ENCODE data around the gene ANKRD28.

The ANKRD28 gene

GRCh38 chr3:15801298-15801697, 3.5 kb upstream of the ANKRD28 start:
- DNase-seq (ENCODE audit: extremely low read depth, insufficient read length): no peak
- Histone ChIP-seq H3K27me3 (replicated peaks; ENCODE audit: control insufficient read depth, insufficient read depth, low read length) (no peaks in the 10 kb centered on the region), H3K36me3 (ENCODE audit: control insufficient read depth, insufficient read depth, low read length) (no peaks in the 10 kb centered on the region), H3K4me3 (replicated peaks; ENCODE audit: low read depth, low read length) (no peak overlapping the region)
- TF ChIP-seq CTCF (IDR thresholded peaks at IDR 0.05; ENCODE audit: insufficient read depth, low read length, poor library complexity, severe bottlenecking): no peak

DNA sequence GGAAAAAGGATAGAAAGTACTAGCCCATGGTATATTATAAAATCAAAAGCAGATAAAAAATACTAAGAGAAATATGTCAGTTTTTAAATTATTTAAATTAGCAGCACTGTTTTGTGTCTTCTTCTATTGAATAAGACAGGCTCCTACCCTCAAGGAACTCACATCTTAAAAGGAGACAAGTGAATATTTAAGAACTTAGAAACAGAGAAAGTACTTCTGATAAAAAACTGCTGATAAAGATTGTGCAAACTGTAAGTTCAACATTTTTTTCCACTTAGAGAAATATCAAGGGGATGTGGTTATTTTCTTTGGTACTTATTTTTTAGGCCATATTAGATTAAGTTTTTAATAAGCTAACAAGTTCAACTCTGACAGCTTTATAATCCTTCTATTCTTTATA, 3.0 kb upstream of the ANKRD28 start:
- no peak overlapping the region for H3K4me3 ChIP-seq (replicated peaks; ENCODE audit: low read depth, low read length)
- no peak for DNase-seq (ENCODE audit: extremely low read depth, insufficient read length)
- H3K27me3 ChIP-seq (replicated peaks; ENCODE audit: control insufficient read depth, insufficient read depth, low read length): no peaks in the 10 kb centered on the region
- no peaks in the 10 kb centered on the region for H3K36me3 ChIP-seq (ENCODE audit: control insufficient read depth, insufficient read depth, low read length)
- TF ChIP-seq CTCF (IDR thresholded peaks at IDR 0.05; ENCODE audit: insufficient read depth, low read length, poor library complexity, severe bottlenecking): no peak

DNA sequence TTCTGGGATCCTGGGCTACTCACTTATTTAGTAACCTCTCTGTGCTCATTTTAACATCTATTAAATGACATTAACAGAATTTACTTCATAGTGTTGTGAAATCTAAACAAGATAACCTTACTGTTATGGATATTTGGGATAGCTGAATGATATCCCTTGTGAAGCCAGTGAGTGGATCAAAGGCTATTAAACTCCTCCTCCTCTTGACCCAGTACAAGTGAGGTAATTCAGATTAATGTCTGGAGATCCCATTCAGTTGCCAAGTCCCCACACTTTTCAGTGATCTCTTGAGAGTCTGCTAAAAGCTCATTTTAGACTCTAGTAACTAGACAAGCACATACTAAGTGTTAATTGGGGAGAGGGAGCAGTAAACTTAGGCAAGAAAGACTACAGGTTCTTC, 2.5 kb upstream of the ANKRD28 start:
- Histone ChIP-seq H3K27me3 (replicated peaks; ENCODE audit: control insufficient read depth, insufficient read depth, low read length) (no peaks in the 10 kb centered on the region), H3K36me3 (ENCODE audit: control insufficient read depth, insufficient read depth, low read length) (no peaks in the 10 kb centered on the region), H3K4me3 (replicated peaks; ENCODE audit: low read depth, low read length) (no peak overlapping the region)
- TF ChIP-seq CTCF (IDR thresholded peaks at IDR 0.05; ENCODE audit: insufficient read depth, low read length, poor library complexity, severe bottlenecking): no peak
- DNase-seq (ENCODE audit: extremely low read depth, insufficient read length): no peak

DNA sequence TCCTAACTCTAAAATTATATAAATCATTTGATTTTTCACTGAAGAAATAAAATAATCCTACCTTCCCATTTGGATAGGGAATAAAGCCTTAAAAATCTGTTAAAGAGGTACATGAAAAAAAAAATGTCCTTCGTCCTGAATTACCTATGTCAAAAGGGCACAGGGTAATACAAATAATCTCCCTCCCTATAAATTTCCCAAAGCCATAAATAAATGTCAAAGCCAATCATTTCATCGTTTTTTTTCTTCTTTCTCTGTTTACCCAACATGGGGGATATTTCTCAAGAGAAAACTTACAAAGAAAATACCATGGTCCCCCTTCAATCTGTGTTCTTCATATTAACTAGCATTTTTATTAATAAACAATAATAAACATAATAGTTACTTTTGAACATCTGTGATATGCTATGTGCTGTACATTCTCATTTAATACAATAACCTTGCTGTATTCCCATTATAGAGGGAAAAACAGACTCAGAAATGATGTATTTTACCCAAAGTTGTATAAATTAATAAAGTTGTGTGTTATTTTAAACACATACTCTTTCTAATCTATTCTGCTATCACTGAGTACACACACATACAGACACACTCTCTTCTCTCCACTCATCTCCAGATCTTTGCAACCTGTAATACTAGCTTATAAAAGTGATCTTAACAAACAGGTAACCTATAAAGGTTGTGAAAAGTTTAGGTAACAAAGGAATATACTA, 910 bp upstream of the ANKRD28 start:
- Histone ChIP-seq H3K4me3 (replicated peaks; ENCODE audit: low read depth, low read length) (no peak overlapping the region), H3K27me3 (replicated peaks; ENCODE audit: control insufficient read depth, insufficient read depth, low read length) (no peaks in the 10 kb centered on the region), H3K36me3 (ENCODE audit: control insufficient read depth, insufficient read depth, low read length) (no peaks in the 10 kb centered on the region)
- TF ChIP-seq CTCF (IDR thresholded peaks at IDR 0.05; ENCODE audit: insufficient read depth, low read length, poor library complexity, severe bottlenecking): no peak
- no peak for DNase-seq (ENCODE audit: extremely low read depth, insufficient read length)

DNA sequence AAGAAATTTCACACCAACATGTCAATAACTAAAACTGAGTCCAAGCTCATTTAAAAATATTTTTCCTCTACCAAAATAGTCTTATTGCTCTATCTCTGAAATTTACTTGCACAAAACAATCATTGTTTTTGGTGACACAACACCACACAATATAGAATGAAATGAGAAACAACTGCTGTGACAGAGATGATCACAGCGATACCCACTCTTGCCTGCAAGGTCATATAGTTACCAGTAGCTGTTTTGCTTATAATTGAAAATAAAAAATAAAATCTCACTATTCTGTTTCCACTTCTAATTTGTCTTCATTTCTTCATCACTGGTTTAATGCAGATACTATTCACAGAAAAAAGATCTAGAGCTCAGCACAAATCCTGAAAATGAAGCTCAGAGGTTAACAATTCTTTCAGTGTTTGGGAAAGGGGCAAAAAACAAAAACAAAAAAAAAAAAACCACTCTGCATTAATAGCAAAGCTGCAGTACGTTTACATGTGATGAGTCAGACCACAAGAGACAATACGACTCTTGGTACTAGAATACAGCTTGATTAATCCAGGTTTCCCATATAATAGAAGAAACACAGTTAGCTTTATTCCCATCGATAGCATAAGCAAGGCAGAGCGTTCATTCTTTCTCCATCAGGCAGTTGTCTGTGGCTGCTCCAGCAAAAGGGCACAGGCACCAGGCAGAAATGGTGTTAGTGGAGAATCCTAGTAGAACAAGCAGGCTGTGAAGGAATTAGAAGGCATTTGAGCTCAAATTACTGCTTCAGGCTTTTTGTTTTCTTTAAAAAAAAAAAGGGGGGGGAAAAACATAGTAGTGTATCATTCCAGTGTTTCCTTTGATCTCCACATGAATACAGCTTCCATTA, 773 bp downstream of the ANKRD28 start:
- no peaks in the 10 kb centered on the region for H3K36me3 ChIP-seq (ENCODE audit: control insufficient read depth, insufficient read depth, low read length)
- no peaks in the 10 kb centered on the region for H3K27me3 ChIP-seq (replicated peaks; ENCODE audit: control insufficient read depth, insufficient read depth, low read length)
- no peak for DNase-seq (ENCODE audit: extremely low read depth, insufficient read length)
- peak overlapping the region; percentile 59 for H3K4me3 ChIP-seq (replicated peaks; ENCODE audit: low read depth, low read length)
- TF ChIP-seq CTCF (IDR thresholded peaks at IDR 0.05; ENCODE audit: insufficient read depth, low read length, poor library complexity, severe bottlenecking): no peak

All from GM06990 (cell line).